ENCODE measurements around the gene FATE1.

The FATE1 gene

GRCh38 chrX:151725338-151725614 is 9.4 kb downstream of the FATE1 start:
- no peak for TF ChIP-seq CTCF (IDR thresholded peaks at IDR 0.05; ENCODE audit: low read depth, low read length, missing control alignments)
- H3K4me3 ChIP-seq (replicated peaks; ENCODE audit: low read depth, low read length): no peak overlapping the region
- no peak for DNase-seq (ENCODE audit: extremely low read depth, low read depth)

GRCh38 chrX:151726751-151727150 is 10.9 kb downstream of the FATE1 start:
- TF ChIP-seq CTCF (IDR thresholded peaks at IDR 0.05; ENCODE audit: low read depth, low read length, missing control alignments): no peak
- H3K4me3 ChIP-seq (replicated peaks; ENCODE audit: low read depth, low read length): no peak overlapping the region
- DNase-seq (ENCODE audit: extremely low read depth, low read depth): no peak

GRCh38 chrX:151727346-151727745 is 11.5 kb downstream of the FATE1 start:
- no peak for DNase-seq (ENCODE audit: extremely low read depth, low read depth)
- no peak for TF ChIP-seq CTCF (IDR thresholded peaks at IDR 0.05; ENCODE audit: low read depth, low read length, missing control alignments)
- no peak overlapping the region for H3K4me3 ChIP-seq (replicated peaks; ENCODE audit: low read depth, low read length)

- H3K4me3 ChIP-seq (replicated peaks; ENCODE audit: low read depth, low read length): no peak overlapping the region
- TF ChIP-seq CTCF (IDR thresholded peaks at IDR 0.05; ENCODE audit: low read depth, low read length, missing control alignments): no peak
- DNase-seq (ENCODE audit: extremely low read depth, low read depth): no peak
These were observed 13.4 kb downstream of the FATE1 start for GRCh38 chrX:151729056-151729725.

GRCh38 chrX:151734446-151734845 is 18.6 kb downstream of the FATE1 start, which contains the start of gene CNGA2:
TSS of gene CNGA2 (plus strand) at chrX:151734746. CDS start at chrX:151738484, 3,738 bp downstream.
- H3K4me3 ChIP-seq (replicated peaks; ENCODE audit: low read depth, low read length): no peak within 1 kb of the TSS
- no peak for TF ChIP-seq CTCF (IDR thresholded peaks at IDR 0.05; ENCODE audit: low read depth, low read length, missing control alignments)
- DNase-seq (ENCODE audit: extremely low read depth, low read depth): no peak

- TF ChIP-seq CTCF (IDR thresholded peaks at IDR 0.05; ENCODE audit: low read depth, low read length, missing control alignments): no peak
- no peak for DNase-seq (ENCODE audit: extremely low read depth, low read depth)
- H3K4me3 ChIP-seq (replicated peaks; ENCODE audit: low read depth, low read length): no peak overlapping the region
These were observed 19.4 kb downstream of the FATE1 start for GRCh38 chrX:151735219-151735618.

- no peak overlapping the region for H3K4me3 ChIP-seq (replicated peaks; ENCODE audit: low read depth, low read length)
- no peak for DNase-seq (ENCODE audit: extremely low read depth, low read depth)
- TF ChIP-seq CTCF (IDR thresholded peaks at IDR 0.05; ENCODE audit: low read depth, low read length, missing control alignments): no peak
These were observed 20.9 kb downstream of the FATE1 start for GRCh38 chrX:151736685-151737084.
